Measurements from ENCODE around the gene NRIP1.

DNA sequence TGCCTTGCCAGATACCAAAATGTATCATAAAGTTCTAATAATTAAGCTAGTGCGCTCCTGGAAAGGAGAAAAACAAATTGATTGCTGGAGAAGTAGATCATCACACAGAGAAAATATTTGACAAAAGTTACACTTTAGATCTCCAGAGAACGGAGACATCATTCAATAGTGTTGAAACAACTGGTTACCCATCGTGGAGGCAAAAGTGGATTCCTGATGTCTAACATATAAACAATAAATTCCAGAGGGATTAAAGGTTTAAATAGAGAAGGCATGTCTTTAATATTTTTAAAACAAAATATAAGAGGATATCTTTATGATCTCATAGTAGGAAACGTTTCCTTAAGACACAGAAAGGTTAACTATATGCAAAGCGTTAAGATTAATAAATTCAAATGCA is 41.0 kb downstream of the NRIP1 start:
- TF ChIP-seq, protein P1, sequence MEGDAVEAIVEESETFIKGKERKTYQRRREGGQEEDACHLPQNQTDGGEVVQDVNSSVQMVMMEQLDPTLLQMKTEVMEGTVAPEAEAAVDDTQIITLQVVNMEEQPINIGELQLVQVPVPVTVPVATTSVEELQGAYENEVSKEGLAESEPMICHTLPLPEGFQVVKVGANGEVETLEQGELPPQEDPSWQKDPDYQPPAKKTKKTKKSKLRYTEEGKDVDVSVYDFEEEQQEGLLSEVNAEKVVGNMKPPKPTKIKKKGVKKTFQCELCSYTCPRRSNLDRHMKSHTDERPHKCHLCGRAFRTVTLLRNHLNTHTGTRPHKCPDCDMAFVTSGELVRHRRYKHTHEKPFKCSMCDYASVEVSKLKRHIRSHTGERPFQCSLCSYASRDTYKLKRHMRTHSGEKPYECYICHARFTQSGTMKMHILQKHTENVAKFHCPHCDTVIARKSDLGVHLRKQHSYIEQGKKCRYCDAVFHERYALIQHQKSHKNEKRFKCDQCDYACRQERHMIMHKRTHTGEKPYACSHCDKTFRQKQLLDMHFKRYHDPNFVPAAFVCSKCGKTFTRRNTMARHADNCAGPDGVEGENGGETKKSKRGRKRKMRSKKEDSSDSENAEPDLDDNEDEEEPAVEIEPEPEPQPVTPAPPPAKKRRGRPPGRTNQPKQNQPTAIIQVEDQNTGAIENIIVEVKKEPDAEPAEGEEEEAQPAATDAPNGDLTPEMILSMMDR (IDR thresholded peaks at IDR 0.05 in 2 of 3, conservative IDR thresholded peaks at IDR 0.05 in 1 of 3; ENCODE audit: borderline replicate concordance in 1 of 3, insufficient read depth in 1 of 3, low read depth in 2 of 3, low read length in 2 of 3): no peak
- TF ChIP-seq, protein P2, sequence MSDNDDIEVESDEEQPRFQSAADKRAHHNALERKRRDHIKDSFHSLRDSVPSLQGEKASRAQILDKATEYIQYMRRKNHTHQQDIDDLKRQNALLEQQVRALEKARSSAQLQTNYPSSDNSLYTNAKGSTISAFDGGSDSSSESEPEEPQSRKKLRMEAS (IDR thresholded peaks at IDR 0.05): no peak
- no peak for TF ChIP-seq EZH2phosphoT487 (IDR thresholded peaks at IDR 0.05; ENCODE audit: borderline replicate concordance)
- no peak for TF ChIP-seq POLR2AphosphoS5 (IDR thresholded peaks at IDR 0.05; ENCODE audit: low read depth, low read length)
- TF ChIP-seq RAD21 (IDR thresholded peaks at IDR 0.05; ENCODE audit: low read depth): no peak
- TF ChIP-seq CEBPB (IDR thresholded peaks at IDR 0.05; ENCODE audit: low read depth): no peak
- no peak for TF ChIP-seq ZNF274 (IDR thresholded peaks at IDR 0.05; ENCODE audit: low read depth, low read length)
- no peak for TF ChIP-seq YY1 (IDR thresholded peaks at IDR 0.05; ENCODE audit: extremely low read depth, insufficient replicate concordance, low read depth, low read length)
- TF ChIP-seq, protein P3, sequence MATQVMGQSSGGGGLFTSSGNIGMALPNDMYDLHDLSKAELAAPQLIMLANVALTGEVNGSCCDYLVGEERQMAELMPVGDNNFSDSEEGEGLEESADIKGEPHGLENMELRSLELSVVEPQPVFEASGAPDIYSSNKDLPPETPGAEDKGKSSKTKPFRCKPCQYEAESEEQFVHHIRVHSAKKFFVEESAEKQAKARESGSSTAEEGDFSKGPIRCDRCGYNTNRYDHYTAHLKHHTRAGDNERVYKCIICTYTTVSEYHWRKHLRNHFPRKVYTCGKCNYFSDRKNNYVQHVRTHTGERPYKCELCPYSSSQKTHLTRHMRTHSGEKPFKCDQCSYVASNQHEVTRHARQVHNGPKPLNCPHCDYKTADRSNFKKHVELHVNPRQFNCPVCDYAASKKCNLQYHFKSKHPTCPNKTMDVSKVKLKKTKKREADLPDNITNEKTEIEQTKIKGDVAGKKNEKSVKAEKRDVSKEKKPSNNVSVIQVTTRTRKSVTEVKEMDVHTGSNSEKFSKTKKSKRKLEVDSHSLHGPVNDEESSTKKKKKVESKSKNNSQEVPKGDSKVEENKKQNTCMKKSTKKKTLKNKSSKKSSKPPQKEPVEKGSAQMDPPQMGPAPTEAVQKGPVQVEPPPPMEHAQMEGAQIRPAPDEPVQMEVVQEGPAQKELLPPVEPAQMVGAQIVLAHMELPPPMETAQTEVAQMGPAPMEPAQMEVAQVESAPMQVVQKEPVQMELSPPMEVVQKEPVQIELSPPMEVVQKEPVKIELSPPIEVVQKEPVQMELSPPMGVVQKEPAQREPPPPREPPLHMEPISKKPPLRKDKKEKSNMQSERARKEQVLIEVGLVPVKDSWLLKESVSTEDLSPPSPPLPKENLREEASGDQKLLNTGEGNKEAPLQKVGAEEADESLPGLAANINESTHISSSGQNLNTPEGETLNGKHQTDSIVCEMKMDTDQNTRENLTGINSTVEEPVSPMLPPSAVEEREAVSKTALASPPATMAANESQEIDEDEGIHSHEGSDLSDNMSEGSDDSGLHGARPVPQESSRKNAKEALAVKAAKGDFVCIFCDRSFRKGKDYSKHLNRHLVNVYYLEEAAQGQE (IDR thresholded peaks at IDR 0.05; ENCODE audit: low read depth): no peak
- TF ChIP-seq SP1 (IDR thresholded peaks at IDR 0.05; ENCODE audit: low read depth): no peak
- TF ChIP-seq EZH2 (IDR thresholded peaks at IDR 0.05): no peak
- no peak for TF ChIP-seq ELF1 (IDR thresholded peaks at IDR 0.05; ENCODE audit: borderline replicate concordance, low read depth)

All from HCT116 (cell line).